Prostate gland (tissue), 2 donors: ENCODE results near the gene KCNK4. TPM values are rescaled to one million over a fixed set of nuclear protein-coding genes. Genes with fewer than 3 reads are reported as not detected.
A peak's percentile ranks its signal among the peaks of the same experiment; 100 is the strongest.
"Not testable (repeated sequence)": the region's sequence is repeated elsewhere in the genome, so short reads cannot be mapped to it uniquely, and the experiment has no call there.

Source experiments
- DNase-seq: peaks from one replicate; pipeline ENCODE4 v3.0.0-alpha.2; 2019; ENCODE audit warnings: low spot score
- H3K27ac ChIP-seq, 2 donors: fragments of 200-600 bp; sonication (generic); 2 replicates each; pipeline ENCODE4 v1.5.1; 2017 to 2019
- H3K27me3 ChIP-seq: fragments of 200-600 bp; sonication (generic); replicated peaks from 2 replicates; pipeline ENCODE4 v1.5.1; 2019; ENCODE audit not compliant: insufficient read depth
- H3K36me3 ChIP-seq, 2 donors: fragments of 200-600 bp; sonication (generic); 1 replicate in 1 of 2; 2 replicates in 1 of 2; pipeline versions ENCODE4 v1.5.1 to v1.8.1; 2017 to 2019
- H3K4me1 ChIP-seq: fragments of 200-600 bp; sonication (generic); replicated peaks from 2 replicates; pipeline ENCODE4 v1.5.1; 2019
- H3K4me3 ChIP-seq, 2 donors: fragments of 200-600 bp; sonication (generic); 2 replicates each; pipeline ENCODE4 v1.5.1; 2017 to 2019
- H3K9me3 ChIP-seq: fragments of 200-600 bp; sonication (generic); 2 replicates; pipeline ENCODE4 v1.5.1; 2017
- CTCF ChIP-seq, 4 experiments: fragments of 200-600 bp in 2 of 4; fragments of 450-650 bp in 2 of 4; sonication (generic) in 2 of 4; IDR thresholded peaks; 1 replicate in 3 of 4; 2 replicates in 1 of 4; pipeline ENCODE4 v1.5.1; 2016 to 2019; ENCODE audit warnings: antibody characterized with exemption in 4 of 4, mild to moderate bottlenecking in 2 of 4, moderate library complexity in 2 of 4
- POLR2A ChIP-seq: fragments of 450-650 bp; IDR thresholded peaks from one replicate; pipeline ENCODE4 v1.6.1; 2016; ENCODE audit warnings: antibody characterized with exemption, mild to moderate bottlenecking
- POLR2AphosphoS5 ChIP-seq: sonication (generic); formaldehyde crosslinking; IDR thresholded peaks from one replicate; pipeline ENCODE4 v1.6.1; 2017; ENCODE audit warnings: antibody characterized with exemption
- WGBS: methylation state at CpG from one replicate; pipeline ENCODE4 v1.1.5; 2018; 5-methylcytosine and 5-hydroxymethylcytosine counted together
- intact Hi-C: fragments of 100-400 bp; cut with DNase I; formaldehyde crosslinking; loops from one replicate; pipeline ENCODE4 v1.14.2; 2022
- total RNA-seq, 2 donors: library from RNA; depleted of rRNA; stranded (reverse); fragments of >200 nt; gene quantifications; one replicate each; pipeline ENCODE4 v1.1.0, GENCODE V29; 2016

KCNK4 gene
- total RNA-seq, 2 donors from 2014 or later, result not detected

DNA sequence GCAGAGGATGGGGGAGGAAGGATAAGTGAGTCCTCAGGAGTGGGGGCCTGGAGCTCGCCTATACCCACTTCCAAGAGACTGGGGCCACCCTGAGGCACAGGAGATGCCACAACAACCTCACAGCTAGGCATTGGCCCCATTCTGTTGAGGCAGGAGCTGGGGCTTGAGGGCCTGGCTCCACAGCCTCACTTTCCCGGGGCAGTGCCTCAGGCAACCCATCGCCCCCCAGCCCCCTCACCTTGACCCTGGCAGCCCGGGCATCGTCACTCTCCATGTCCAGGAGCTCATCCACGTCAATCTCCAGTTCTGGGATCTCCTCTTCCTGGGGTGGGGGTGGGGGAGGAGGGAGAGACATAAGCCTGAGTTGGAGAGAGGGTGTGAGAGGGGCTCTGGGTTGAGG lies 46.1 kb upstream of the KCNK4 start:
- Histone ChIP-seq H3K27me3 (no peaks in the 10 kb centered on the region), H3K36me3 (no peaks in the 10 kb centered on the region), H3K27ac (peak overlapping the region; percentile 71 to 84), H3K4me1 (peaks cover 15% of the 10 kb centered on the region), H3K9me3 (no peaks in the 10 kb centered on the region), H3K4me3 (peak overlapping the region in 1 of 2 donors; percentile 52)
- TF ChIP-seq POLR2A, result no peak
- TF ChIP-seq POLR2AphosphoS5, result no peak
- no peak for TF ChIP-seq CTCF (IDR thresholded peaks at IDR 0.05)
- intact Hi-C loops, result no loop called here
- no peak for DNase-seq
- WGBS, result 36% methylated on average over 6 of the region's 6 CpGs

DNA sequence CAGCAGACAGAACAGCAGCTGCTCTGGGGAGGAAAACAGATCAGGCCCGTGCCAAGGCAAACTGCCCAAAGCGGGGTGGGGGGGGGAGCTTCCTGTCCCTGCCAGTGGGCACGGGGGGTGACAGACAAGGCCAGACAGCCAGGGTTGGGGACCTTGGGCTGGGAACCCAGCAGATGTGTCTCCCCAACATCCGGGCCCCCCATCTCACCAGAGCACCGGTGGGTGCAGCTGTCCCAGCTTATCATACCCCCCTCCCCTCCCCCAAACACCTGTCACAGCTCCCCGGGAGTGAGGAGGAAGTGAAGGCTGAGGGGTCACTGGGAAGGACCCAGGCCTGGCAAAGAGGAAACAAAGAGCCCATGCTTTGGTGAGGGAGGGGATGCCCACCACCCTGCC lies 45.7 kb upstream of the KCNK4 start:
- peak overlapping the region; percentile 47 to 52 for H3K4me3 ChIP-seq
- no peaks in the 10 kb centered on the region for H3K36me3 ChIP-seq
- peak overlapping the region; percentile 71 to 84 for H3K27ac ChIP-seq
- intact Hi-C loops, result no loop called here
- no peaks in the 10 kb centered on the region for H3K27me3 ChIP-seq
- H3K4me1 ChIP-seq, result peaks cover 15% of the 10 kb centered on the region
- WGBS, result 2% methylated on average over 6 of the region's 6 CpGs
- H3K9me3 ChIP-seq, result no peaks in the 10 kb centered on the region
- DNase-seq, result no peak
- no peak for TF ChIP-seq CTCF (IDR thresholded peaks at IDR 0.05)

- H3K27ac ChIP-seq, result peak overlapping the region; percentile 71 to 84
- peaks cover 15% of the 10 kb centered on the region for H3K4me1 ChIP-seq
- no peaks in the 10 kb centered on the region for H3K36me3 ChIP-seq
- H3K9me3 ChIP-seq, result no peaks in the 10 kb centered on the region
- intact Hi-C loops, result no loop called here
- WGBS, result under 1% methylated on average over 45 of the region's 46 CpGs
- H3K4me3 ChIP-seq, result peak overlapping the region; percentile 47 to 52
- no peak for DNase-seq
- no peak for TF ChIP-seq POLR2AphosphoS5
- peak; percentile 38 for TF ChIP-seq POLR2A
- no peak for TF ChIP-seq CTCF (IDR thresholded peaks at IDR 0.05)
- H3K27me3 ChIP-seq, result no peaks in the 10 kb centered on the region
These were observed 45.1 kb upstream of the KCNK4 start for GRCh38 chr11:64245797-64246620.

DNA sequence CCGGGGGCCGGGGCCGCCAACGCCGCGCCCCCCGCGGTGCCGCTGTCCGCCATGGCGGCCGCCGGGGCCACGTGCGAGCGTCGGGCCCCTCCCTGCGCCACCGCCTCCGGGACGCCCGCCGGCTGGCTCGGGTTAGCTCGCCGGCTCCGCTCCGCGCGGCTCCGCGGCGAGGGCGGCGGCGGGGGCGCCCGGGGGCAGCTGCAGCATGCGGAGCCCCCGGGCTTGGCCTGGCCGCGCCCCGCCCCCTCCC lies 44.6 kb upstream of the KCNK4 start:
- WGBS, result 1% methylated on average over 23 of the region's 43 CpGs
- H3K36me3 ChIP-seq, H3K27me3 ChIP-seq, intact Hi-C loops, H3K9me3 ChIP-seq, DNase-seq: not testable (repeated sequence)
- Histone ChIP-seq H3K4me1 (peaks cover 15% of the 10 kb centered on the region), H3K27ac (peak overlapping the region; percentile 71 to 84), H3K4me3 (peak overlapping the region; percentile 47 to 52)

DNA sequence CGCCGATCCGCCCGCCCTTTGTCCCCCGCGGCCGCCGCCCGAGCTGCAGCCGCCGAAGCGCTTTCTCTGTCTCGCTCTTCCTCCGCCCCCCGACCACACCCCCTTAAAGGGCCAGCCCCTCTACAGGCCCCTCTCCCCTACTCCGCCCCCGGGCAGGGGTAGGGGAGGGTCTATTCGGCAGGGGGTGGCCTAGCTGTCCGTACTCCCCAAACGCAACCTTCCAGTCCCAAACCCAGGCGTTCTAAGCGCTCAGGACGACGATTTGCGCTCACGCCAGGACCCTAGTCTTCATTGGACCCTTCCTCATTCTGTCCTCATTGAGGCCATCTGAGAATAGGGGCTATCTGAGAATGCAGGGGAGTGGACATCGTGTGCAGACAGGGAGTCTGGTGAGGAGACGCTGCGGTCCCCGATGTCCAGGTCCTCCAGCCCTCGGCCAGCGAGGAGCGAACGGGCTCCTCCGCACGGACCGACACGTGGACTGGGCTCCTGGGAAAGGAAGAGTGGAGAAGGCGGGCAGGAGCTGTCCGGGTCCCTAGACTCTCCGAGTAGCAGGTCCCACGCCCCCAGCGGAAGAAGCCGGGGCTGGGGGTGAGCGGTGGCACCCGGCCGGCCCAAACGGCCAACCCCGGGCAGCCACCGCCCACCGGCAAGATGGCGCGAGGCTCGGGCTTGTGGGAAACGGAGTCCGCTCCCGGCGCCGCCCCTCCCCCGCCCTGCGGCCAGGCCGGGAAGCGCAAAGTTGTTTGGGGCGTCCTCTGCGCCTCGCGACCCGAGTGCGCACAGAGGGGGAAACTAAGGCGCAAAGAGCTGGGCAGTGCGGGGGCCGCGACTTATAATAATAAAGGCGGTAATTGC lies 44.0 kb upstream of the KCNK4 start, which contains the start of gene PPP1R14B:
Gene PPP1R14B (minus strand): TSS at position 73 of the 858 bp plus-strand sequence. CDS start 270 bp downstream, outside the sequence.
- Histone ChIP-seq H3K27me3 (no peaks in the 10 kb centered on the region), H3K4me1 (peaks cover 15% of the 10 kb centered on the region), H3K36me3 (no peaks in the 10 kb centered on the region), H3K9me3 (no peaks in the 10 kb centered on the region), H3K27ac (peak within 1 kb of the TSS; percentile 82 to 84), H3K4me3 (peak within 1 kb of the TSS; percentile 47 to 52)
- 1% methylated on average over 51 of the region's 74 CpGs for WGBS
- peak in 3 of 4 experiments; percentile 9 to 51 (median 33) for TF ChIP-seq CTCF (IDR thresholded peaks at IDR 0.05)
- peak; percentile 33 for TF ChIP-seq POLR2A
- TF ChIP-seq POLR2AphosphoS5, result peak; percentile 67
- peak; percentile 83 for DNase-seq
- intact Hi-C loops, result no loop called here
